ENCODE results near the gene NOBOX.

GRCh38 chr7:144407266-144407931 lies 3.9 kb upstream of the NOBOX start:
- TF ChIP-seq POLR2AphosphoS5 (IDR thresholded peaks at IDR 0.05; ENCODE audit: low read depth, low read length) (no peak), POLR2A (IDR thresholded peaks at IDR 0.05; ENCODE audit: low read depth, low read length) (no peak)
